ENCODE results near the gene PLEKHA8.

Gene PLEKHA8

GRCh38 chr7:30150711-30151110 is 122.5 kb downstream of the PLEKHA8 start:
- TF ChIP-seq SIN3A (IDR thresholded peaks at IDR 0.05; ENCODE audit: borderline replicate concordance, insufficient read depth, low read length) (no peak), REST (IDR thresholded peaks at IDR 0.05; ENCODE audit: insufficient read depth in 1 of 2, low read depth in 2 of 2, low read length in 2 of 2) (no peak), FOXP2 (optimal IDR thresholded peaks at IDR 0.05; ENCODE audit: borderline replicate concordance, extremely low read depth, extremely low read length, insufficient read depth) (no peak), POLR2AphosphoS5 (IDR thresholded peaks at IDR 0.05; ENCODE audit: low read depth, low read length) (no peak), TAF1 (IDR thresholded peaks at IDR 0.05; ENCODE audit: borderline replicate concordance, insufficient read depth, low read length) (no peak)

- TF ChIP-seq FOXP2 (optimal IDR thresholded peaks at IDR 0.05; ENCODE audit: borderline replicate concordance, extremely low read depth, extremely low read length, insufficient read depth) (no peak), TAF1 (IDR thresholded peaks at IDR 0.05; ENCODE audit: borderline replicate concordance, insufficient read depth, low read length) (no peak), SIN3A (IDR thresholded peaks at IDR 0.05; ENCODE audit: borderline replicate concordance, insufficient read depth, low read length) (no peak), REST (IDR thresholded peaks at IDR 0.05; ENCODE audit: insufficient read depth in 1 of 2, low read depth in 2 of 2, low read length in 2 of 2) (no peak), POLR2AphosphoS5 (IDR thresholded peaks at IDR 0.05; ENCODE audit: low read depth, low read length) (no peak)
Observed at GRCh38 chr7:30154111-30154587, 125.9 kb downstream of the PLEKHA8 start.

GRCh38 chr7:30155481-30155880 is 127.3 kb downstream of the PLEKHA8 start:
- TF ChIP-seq TAF1 (IDR thresholded peaks at IDR 0.05; ENCODE audit: borderline replicate concordance, insufficient read depth, low read length) (no peak), POLR2AphosphoS5 (IDR thresholded peaks at IDR 0.05; ENCODE audit: low read depth, low read length) (no peak), FOXP2 (optimal IDR thresholded peaks at IDR 0.05; ENCODE audit: borderline replicate concordance, extremely low read depth, extremely low read length, insufficient read depth) (no peak), SIN3A (IDR thresholded peaks at IDR 0.05; ENCODE audit: borderline replicate concordance, insufficient read depth, low read length) (no peak), REST (IDR thresholded peaks at IDR 0.05; ENCODE audit: insufficient read depth in 1 of 2, low read depth in 2 of 2, low read length in 2 of 2) (no peak)

GRCh38 chr7:30157204-30157603 is 129.0 kb downstream of the PLEKHA8 start:
- TF ChIP-seq SIN3A (IDR thresholded peaks at IDR 0.05; ENCODE audit: borderline replicate concordance, insufficient read depth, low read length) (no peak), TAF1 (IDR thresholded peaks at IDR 0.05; ENCODE audit: borderline replicate concordance, insufficient read depth, low read length) (no peak), POLR2AphosphoS5 (IDR thresholded peaks at IDR 0.05; ENCODE audit: low read depth, low read length) (no peak), FOXP2 (optimal IDR thresholded peaks at IDR 0.05; ENCODE audit: borderline replicate concordance, extremely low read depth, extremely low read length, insufficient read depth) (no peak), REST (IDR thresholded peaks at IDR 0.05; ENCODE audit: insufficient read depth in 1 of 2, low read depth in 2 of 2, low read length in 2 of 2) (no peak)

- TF ChIP-seq POLR2AphosphoS5 (IDR thresholded peaks at IDR 0.05; ENCODE audit: low read depth, low read length) = no peak
- TF ChIP-seq TAF1 (IDR thresholded peaks at IDR 0.05; ENCODE audit: borderline replicate concordance, insufficient read depth, low read length) = no peak
- TF ChIP-seq FOXP2 (optimal IDR thresholded peaks at IDR 0.05; ENCODE audit: borderline replicate concordance, extremely low read depth, extremely low read length, insufficient read depth) = no peak
- TF ChIP-seq SIN3A (IDR thresholded peaks at IDR 0.05; ENCODE audit: borderline replicate concordance, insufficient read depth, low read length) = no peak
- no peak for TF ChIP-seq REST (IDR thresholded peaks at IDR 0.05; ENCODE audit: insufficient read depth in 1 of 2, low read depth in 2 of 2, low read length in 2 of 2)
Observed at GRCh38 chr7:30159163-30159562, 131.0 kb downstream of the PLEKHA8 start.
